Measurements from ENCODE around the gene PGPEP1. TPM values are rescaled to one million over a fixed set of nuclear protein-coding genes. Genes with fewer than 3 reads are reported as not detected.
"Not testable (repeated sequence)": the region's sequence is repeated elsewhere in the genome, so short reads cannot be mapped to it uniquely, and the experiment has no call there.

The PGPEP1 gene
- total and polyA plus RNA-seq, 10 donors, result 9.3 to 65.6 (median 37.4) TPM

GRCh38 chr19:18322759-18323460 is 17.5 kb upstream of the PGPEP1 start, which contains the start of gene LSM4:
Gene LSM4 (minus strand): TSS chr19:18323076. CDS start chr19:18323020, 56 bp downstream.
- Histone ChIP-seq H3K9me3 (no peaks in the 10 kb centered on the region), H3K27me3 (replicated peaks in 1 of 7) (no peaks in the 10 kb centered on the region), H3K36me3 (peaks cover 0 to 5% (median 0%) of the 10 kb centered on the region in 6 donors), H3K4me3 (peak within 1 kb of the TSS; percentile 67 to 90 (median 74)), H3K27ac (peak within 1 kb of the TSS; percentile 87 to 96 (median 94)), H3K4me1 (peaks cover 54 to 66% (median 61%) of the 10 kb centered on the region in 6 donors)
- DNase-seq, result peak; percentile 99
- TF ChIP-seq, protein P1, sequence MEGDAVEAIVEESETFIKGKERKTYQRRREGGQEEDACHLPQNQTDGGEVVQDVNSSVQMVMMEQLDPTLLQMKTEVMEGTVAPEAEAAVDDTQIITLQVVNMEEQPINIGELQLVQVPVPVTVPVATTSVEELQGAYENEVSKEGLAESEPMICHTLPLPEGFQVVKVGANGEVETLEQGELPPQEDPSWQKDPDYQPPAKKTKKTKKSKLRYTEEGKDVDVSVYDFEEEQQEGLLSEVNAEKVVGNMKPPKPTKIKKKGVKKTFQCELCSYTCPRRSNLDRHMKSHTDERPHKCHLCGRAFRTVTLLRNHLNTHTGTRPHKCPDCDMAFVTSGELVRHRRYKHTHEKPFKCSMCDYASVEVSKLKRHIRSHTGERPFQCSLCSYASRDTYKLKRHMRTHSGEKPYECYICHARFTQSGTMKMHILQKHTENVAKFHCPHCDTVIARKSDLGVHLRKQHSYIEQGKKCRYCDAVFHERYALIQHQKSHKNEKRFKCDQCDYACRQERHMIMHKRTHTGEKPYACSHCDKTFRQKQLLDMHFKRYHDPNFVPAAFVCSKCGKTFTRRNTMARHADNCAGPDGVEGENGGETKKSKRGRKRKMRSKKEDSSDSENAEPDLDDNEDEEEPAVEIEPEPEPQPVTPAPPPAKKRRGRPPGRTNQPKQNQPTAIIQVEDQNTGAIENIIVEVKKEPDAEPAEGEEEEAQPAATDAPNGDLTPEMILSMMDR (IDR thresholded peaks at IDR 0.05 in 8 of 11, conservative IDR thresholded peaks at IDR 0.05 in 3 of 11), result peak in 9 of 11 experiments; percentile 16 to 67 (median 49)
- TF ChIP-seq POLR2AphosphoS5 (IDR thresholded peaks at IDR 0.05) (peak; percentile 94 to 97 (median 95)), POLR2A (IDR thresholded peaks at IDR 0.05) (peak; percentile 5 to 71 (median 18))
- WGBS, 5 donors, result 0 to 1% (median 0%) methylated on average over 64 to 75 of the region's 75 CpGs
- intact Hi-C loops (cut with DNase I; ENCODE audit: low total_unique reads), result no loop called here

GRCh38 chr19:18324373-18324731 is 16.0 kb upstream of the PGPEP1 start:
- H3K27me3 ChIP-seq (replicated peaks in 1 of 7); H3K36me3 ChIP-seq; H3K4me3 ChIP-seq; intact Hi-C loops (cut with DNase I; ENCODE audit: low total_unique reads); H3K9me3 ChIP-seq; DNase-seq: not testable (repeated sequence)
- H3K27ac ChIP-seq, result peak overlapping the region in 7 of 8 donors; percentile 88 to 96 (median 94)
- 55 to 71% (median 64%) methylated on average over 6 of the region's 6 CpGs for WGBS, 5 donors
- H3K4me1 ChIP-seq, result peaks cover 47 to 66% (median 61%) of the 10 kb centered on the region in 6 donors

DNA sequence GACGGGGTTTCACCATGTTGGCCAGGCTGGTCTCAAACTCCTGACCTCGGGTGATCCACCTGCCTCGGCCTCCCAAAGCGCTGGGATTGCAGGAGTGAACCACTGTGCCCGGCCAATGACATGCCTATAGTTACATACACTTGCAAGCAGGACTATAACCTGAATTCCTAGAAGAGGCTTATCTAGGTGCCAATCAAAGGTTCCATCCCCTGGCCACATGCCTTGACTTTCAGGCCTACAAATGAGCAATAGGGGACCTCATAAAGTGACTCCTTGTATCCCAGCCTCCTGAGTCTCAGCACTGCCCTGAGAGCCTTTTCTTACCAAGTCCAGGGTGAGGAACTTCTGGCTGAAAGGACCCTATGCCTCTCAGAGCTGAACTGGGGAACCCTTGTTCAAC is 13.6 kb upstream of the PGPEP1 start:
- Histone ChIP-seq H3K4me3 (no peak overlapping the region), H3K9me3 (no peaks in the 10 kb centered on the region), H3K27ac (no peak overlapping the region), H3K27me3 (replicated peaks in 1 of 7) (no peaks in the 10 kb centered on the region), H3K4me1 (peaks cover 22 to 44% (median 39%) of the 10 kb centered on the region in 6 donors), H3K36me3 (no peaks in the 10 kb centered on the region)
- intact Hi-C loops (cut with DNase I; ENCODE audit: low total_unique reads), result loop anchor here (5.0 kb wide), 1 partner anchor 119 kb away; no protein-coding TSS in a partner anchor
- TF ChIP-seq, protein P1 (IDR thresholded peaks at IDR 0.05 in 8 of 11, conservative IDR thresholded peaks at IDR 0.05 in 3 of 11), result no peak
- no peak for TF ChIP-seq POLR2AphosphoS5 (IDR thresholded peaks at IDR 0.05)
- TF ChIP-seq POLR2A (IDR thresholded peaks at IDR 0.05), result no peak
- 89 to 100% (median 93%) methylated on average over 4 to 5 of the region's 5 CpGs for WGBS, 5 donors
- DNase-seq, result no peak

GRCh38 chr19:18328340-18329034 is 11.9 kb upstream of the PGPEP1 start:
- DNase-seq, result peak; percentile 88
- WGBS, 5 donors, result 1 to 2% (median 1%) methylated on average over 9 of the region's 9 CpGs
- TF ChIP-seq, protein P1 (IDR thresholded peaks at IDR 0.05 in 8 of 11, conservative IDR thresholded peaks at IDR 0.05 in 3 of 11), result peak; percentile 91 to 99 (median 97)
- TF ChIP-seq POLR2AphosphoS5 (IDR thresholded peaks at IDR 0.05), result peak in 1 of 3 donors; percentile 87
- TF ChIP-seq POLR2A (IDR thresholded peaks at IDR 0.05), result no peak
- peaks cover 13 to 30% (median 24%) of the 10 kb centered on the region in 6 donors for H3K4me1 ChIP-seq
- intact Hi-C loops (cut with DNase I; ENCODE audit: low total_unique reads), result loop anchor here (2.0 to 5.0 kb wide), 2 partner anchors 50 to 121 kb away; no protein-coding TSS in a partner anchor
- peak overlapping the region in 7 of 8 donors; percentile 28 to 74 (median 59) for H3K27ac ChIP-seq
- no peaks in the 10 kb centered on the region for H3K9me3 ChIP-seq
- peak overlapping the region in 5 of 8 donors; percentile 14 to 57 (median 22) for H3K4me3 ChIP-seq
- H3K36me3 ChIP-seq, result no peaks in the 10 kb centered on the region
- no peaks in the 10 kb centered on the region for H3K27me3 ChIP-seq (replicated peaks in 1 of 7)
